PC-9 (cell line): ENCODE data around the gene STAT4. TPM values are rescaled to one million over a fixed set of nuclear protein-coding genes. Genes with fewer than 3 reads are reported as not detected.

Source experiments
- BruUV-seq: library from RNA; stranded (reverse); fragments of 400-500 nt; replicated peaks from 2 replicates; lab custom pipeline; 2021; lab: Mats Ljungman, UMichigan
- CTCF ChIA-PET: fragments of 300-600 bp; sonication (Branson Sonifier 250); formaldehyde crosslinking; loops from one replicate; lab custom pipeline; 2022; ENCODE audit warnings: antibody characterized with exemption; lab: Charles Lee
- POLR2A ChIA-PET: fragments of 300-600 bp; sonication (Branson Sonifier 250); formaldehyde crosslinking; loops from one replicate; lab custom pipeline; 2022; ENCODE audit warnings: antibody characterized with exemption; ENCODE audit not compliant: unreplicated experiment; lab: Charles Lee
- DNase-seq, 2 experiments: peaks; one replicate each; pipeline versions ENCODE4 v3.0.0 to v3.0.0-alpha.2; 2015 to 2022; ENCODE audit warnings: mixed read lengths in 1 of 2
- H2AFZ ChIP-seq: fragments of 200-600 bp; sonication (generic); 2 replicates; pipeline ENCODE4 v1.8.1; 2017; ENCODE audit warnings: antibody characterized with exemption
- H3F3A ChIP-seq: fragments of 200-600 bp; sonication (generic); 2 replicates; pipeline ENCODE4 v1.8.1; 2017; ENCODE audit warnings: antibody characterized with exemption, mild to moderate bottlenecking, low read depth; ENCODE audit not compliant: insufficient read depth
- H3K27ac ChIP-seq: fragments of 200-600 bp; sonication (generic); 2 replicates; pipeline ENCODE4 v1.6.1; 2016; ENCODE audit warnings: mixed run types
- H3K27me3 ChIP-seq: fragments of 200-600 bp; sonication (generic); 2 replicates; pipeline ENCODE4 v1.6.1; 2016; ENCODE audit warnings: low read depth, mixed run types; ENCODE audit not compliant: insufficient read depth
- H3K36me3 ChIP-seq: fragments of 200-600 bp; sonication (generic); 2 replicates; pipeline ENCODE4 v1.6.1; 2016; ENCODE audit warnings: low read depth, mixed run types
- H3K4me1 ChIP-seq: fragments of 200-600 bp; sonication (generic); replicated peaks from 2 replicates; pipeline ENCODE4 v1.6.1; 2016; ENCODE audit warnings: mixed run types; ENCODE audit not compliant: insufficient read depth
- H3K4me2 ChIP-seq: fragments of 200-600 bp; sonication (generic); 2 replicates; pipeline ENCODE4 v1.6.1; 2017; ENCODE audit warnings: mixed run types
- H3K4me3 ChIP-seq: fragments of 200-600 bp; sonication (generic); 2 replicates; pipeline ENCODE4 v1.6.1; 2016; ENCODE audit warnings: mixed run types
- H3K79me2 ChIP-seq: fragments of 200-600 bp; sonication (generic); 2 replicates; pipeline ENCODE4 v1.6.1; 2017; ENCODE audit warnings: low read depth, mixed run types
- H3K9me2 ChIP-seq: fragments of 200-600 bp; sonication (generic); 2 replicates; pipeline ENCODE4 v1.8.1; 2017; ENCODE audit warnings: mild to moderate bottlenecking; ENCODE audit not compliant: insufficient read depth
- H3K9me3 ChIP-seq: fragments of 200-600 bp; sonication (generic); 2 replicates; pipeline ENCODE4 v1.8.1; 2016; ENCODE audit warnings: low read depth; ENCODE audit not compliant: insufficient read depth
- H4K20me1 ChIP-seq: fragments of 200-600 bp; sonication (generic); 2 replicates; pipeline ENCODE4 v1.8.1; 2017; ENCODE audit not compliant: insufficient read depth
- CTCF ChIP-seq: fragments of 200-600 bp; sonication (generic); conservative IDR thresholded peaks from 2 replicates; pipeline ENCODE4 v1.6.1; 2017; ENCODE audit warnings: mixed run types, antibody characterized with exemption, mild to moderate bottlenecking, moderate library complexity
- EZH2 ChIP-seq: fragments of 200-600 bp; sonication (generic); IDR thresholded peaks from 2 replicates; pipeline ENCODE4 v1.8.0; 2017; ENCODE audit warnings: antibody characterized with exemption, low read depth
- intact Hi-C: fragments of 100-400 bp; cut with micrococcal nuclease; formaldehyde crosslinking; loops from one replicate; pipeline ENCODE4 v1.10.0; 2022; ENCODE audit not compliant: unreplicated experiment
- total RNA-seq: library from RNA; stranded (reverse); gene quantifications from 2 replicates; pipeline ENCODE4 v1.2.3, GENCODE V29; 2021

Gene STAT4
- total RNA-seq, 1 experiment from 2014 or later = 0.70 TPM

- no peaks in the 10 kb centered on the region for H3K9me3 ChIP-seq
- H3K4me3 ChIP-seq = no peak overlapping the region
- H3K27ac ChIP-seq = no peak overlapping the region
- no peak overlapping the region for H3K4me2 ChIP-seq
- H3K27me3 ChIP-seq = no peaks in the 10 kb centered on the region
- H3K9me2 ChIP-seq = no peaks in the 10 kb centered on the region
- H3K4me1 ChIP-seq = no peaks in the 10 kb centered on the region
- BruUV-seq = no TSS peak
- H3K79me2 ChIP-seq = no peaks in the 10 kb centered on the region
- H3K36me3 ChIP-seq = peaks cover 5% of the 10 kb centered on the region; the same call in 1 of the 2 replicates
- ChIA-PET POLR2A (no interaction called here), CTCF (no interaction called here)
- no peaks in the 10 kb centered on the region for H3F3A ChIP-seq
- no peaks in the 10 kb centered on the region for H4K20me1 ChIP-seq
- no peak for TF ChIP-seq EZH2
- TF ChIP-seq CTCF = no peak
- intact Hi-C loops = no loop called here
- H2AFZ ChIP-seq = no peak overlapping the region
- no peak for DNase-seq
Measured at GRCh38 chr2:191003405-191004309, 147.1 kb downstream of the STAT4 start.

GRCh38 chr2:191001624-191002023 lies 149.2 kb downstream of the STAT4 start:
- Histone ChIP-seq H3K9me2 (no peaks in the 10 kb centered on the region), H3K27me3 (no peaks in the 10 kb centered on the region), H2AFZ (no peak overlapping the region), H4K20me1 (no peaks in the 10 kb centered on the region), H3K4me1 (no peaks in the 10 kb centered on the region), H3K36me3 (peaks cover 5% of the 10 kb centered on the region; the same call in 1 of the 2 replicates), H3F3A (no peaks in the 10 kb centered on the region), H3K9me3 (no peaks in the 10 kb centered on the region), H3K4me3 (no peak overlapping the region), H3K4me2 (no peak overlapping the region), H3K27ac (no peak overlapping the region), H3K79me2 (no peaks in the 10 kb centered on the region)
- CTCF ChIA-PET = no interaction called here
- intact Hi-C loops = no loop called here
- POLR2A ChIA-PET = no interaction called here
- TF ChIP-seq CTCF = no peak
- no peak for TF ChIP-seq EZH2
- no peak for DNase-seq
- BruUV-seq = no TSS peak

DNA sequence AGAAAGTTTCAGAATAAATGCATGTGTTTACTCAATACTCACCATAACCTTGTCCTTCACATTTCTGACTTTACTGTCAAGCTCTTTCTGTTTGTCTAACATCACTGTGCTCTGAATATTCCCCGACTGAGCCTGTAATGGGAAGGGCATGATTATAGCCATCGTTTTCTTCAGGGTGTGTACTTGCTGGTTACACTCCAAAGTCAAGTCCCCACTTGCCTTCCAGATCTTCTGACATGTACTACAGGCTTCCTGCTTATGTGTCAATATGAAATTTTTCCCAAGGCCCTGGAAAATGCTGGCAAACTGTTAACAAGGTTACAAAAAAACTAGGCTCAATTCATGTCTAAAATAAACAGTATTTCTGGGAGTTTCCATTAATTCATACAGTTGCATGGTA lies 149.8 kb downstream of the STAT4 start:
- Histone ChIP-seq H3K4me3 (no peak overlapping the region), H3K79me2 (no peaks in the 10 kb centered on the region), H3K36me3 (peaks cover 5% of the 10 kb centered on the region; the same call in 1 of the 2 replicates), H3K27ac (no peak overlapping the region), H3K9me2 (no peaks in the 10 kb centered on the region), H2AFZ (no peak overlapping the region), H3K4me1 (no peaks in the 10 kb centered on the region), H3K9me3 (no peaks in the 10 kb centered on the region), H3K4me2 (no peak overlapping the region), H3F3A (no peaks in the 10 kb centered on the region), H4K20me1 (no peaks in the 10 kb centered on the region), H3K27me3 (no peaks in the 10 kb centered on the region)
- BruUV-seq = no TSS peak
- no peak for TF ChIP-seq EZH2
- no peak for TF ChIP-seq CTCF
- CTCF ChIA-PET = no interaction called here
- intact Hi-C loops = no loop called here
- DNase-seq = no peak
- POLR2A ChIA-PET = no interaction called here
